KMS-11 (cell line): ENCODE measurements around the gene CDH15.

Source experiments
- H2AFZ ChIP-seq: fragments of 200-600 bp; sonication (generic); 2 replicates; pipeline ENCODE4 v1.6.1; 2016; ENCODE audit warnings: antibody characterized with exemption, mixed run types, low read depth
- H3K27ac ChIP-seq: fragments of 200-600 bp; sonication (generic); 2 replicates; pipeline ENCODE4 v1.6.1; 2016; ENCODE audit warnings: mild to moderate bottlenecking, mixed run types
- H3K27me3 ChIP-seq: fragments of 200-600 bp; sonication (generic); 2 replicates; pipeline ENCODE4 v1.6.1; 2017; ENCODE audit warnings: mild to moderate bottlenecking, low read depth, mixed run types, moderate library complexity; ENCODE audit not compliant: insufficient read depth
- H3K36me3 ChIP-seq: fragments of 200-600 bp; sonication (generic); 2 replicates; pipeline ENCODE4 v1.6.1; 2017; ENCODE audit warnings: mild to moderate bottlenecking, mixed run types; ENCODE audit not compliant: insufficient read depth
- H3K4me1 ChIP-seq: fragments of 200-600 bp; sonication (generic); 2 replicates; pipeline ENCODE4 v1.6.1; 2016; ENCODE audit warnings: mild to moderate bottlenecking, low read depth, mixed run types; ENCODE audit not compliant: poor library complexity, severe bottlenecking
- H3K4me2 ChIP-seq: fragments of 200-600 bp; sonication (generic); 2 replicates; pipeline ENCODE4 v1.7.0; 2016; ENCODE audit warnings: mild to moderate bottlenecking, mixed run types
- H3K4me3 ChIP-seq: fragments of 200-600 bp; sonication (generic); IDR thresholded peaks from 2 replicates; pipeline ENCODE4 v1.6.1; 2017; ENCODE audit warnings: low read depth, low read length, mixed read lengths; ENCODE audit not compliant: insufficient read depth
- H3K79me2 ChIP-seq: fragments of 200-600 bp; sonication (generic); 2 replicates; pipeline ENCODE4 v1.6.1; 2016; ENCODE audit warnings: low read depth, mixed run types; ENCODE audit not compliant: insufficient read depth
- H3K9ac ChIP-seq: fragments of 200-600 bp; sonication (generic); 2 replicates; pipeline ENCODE4 v1.6.1; 2016; ENCODE audit warnings: mild to moderate bottlenecking, mixed run types
- H4K20me1 ChIP-seq: fragments of 200-600 bp; sonication (generic); 2 replicates; pipeline ENCODE4 v1.6.1; 2016; ENCODE audit warnings: mild to moderate bottlenecking, mixed run types; ENCODE audit not compliant: insufficient read depth
- TF ChIP-seq, protein P1 (sequence below): fragments of 200-600 bp; sonication (generic); conservative IDR thresholded peaks from 2 replicates; pipeline ENCODE4 v1.6.1; 2017; ENCODE audit warnings: low read depth, mild to moderate bottlenecking, antibody characterized with exemption, low read length, moderate library complexity, mixed read lengths

Gene CDH15

DNA sequence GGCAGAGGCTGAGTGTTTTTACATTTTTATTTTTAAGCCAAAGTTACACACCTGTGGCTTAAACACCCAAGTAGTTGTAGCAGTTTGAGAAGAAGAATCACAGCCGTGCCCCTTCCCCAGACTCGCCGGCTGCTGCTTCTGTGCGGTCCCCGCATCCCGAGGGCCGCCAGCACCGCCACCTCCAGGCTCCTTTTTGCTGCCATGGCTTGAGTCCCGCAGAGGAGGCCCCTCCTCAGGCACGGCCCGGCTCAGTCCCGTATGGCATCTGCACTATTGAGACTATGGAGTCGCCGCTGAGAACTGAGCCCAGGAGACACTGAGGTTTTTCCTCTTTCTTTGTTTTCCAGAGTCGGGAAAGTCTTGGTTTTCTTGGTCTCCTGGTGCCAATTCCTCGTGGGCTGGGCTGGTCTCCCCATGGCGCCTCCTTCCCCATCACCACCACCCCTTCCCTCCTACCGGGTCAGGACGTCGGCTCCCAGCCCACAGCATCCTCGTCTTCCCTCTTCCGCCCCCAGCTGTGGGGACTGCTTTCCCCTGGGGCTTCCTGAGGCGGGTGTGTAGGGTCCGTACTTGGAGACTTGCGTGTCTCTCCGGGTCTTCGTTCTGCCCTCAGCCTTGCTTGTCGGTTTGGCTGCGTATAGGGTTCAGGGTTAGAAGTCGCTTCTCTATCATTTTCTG lies 32.6 kb upstream of the CDH15 start:
- no peaks in the 10 kb centered on the region for H3K79me2 ChIP-seq
- H3K4me3 ChIP-seq = no peak overlapping the region
- H3K27ac ChIP-seq = no peak overlapping the region
- no peaks in the 10 kb centered on the region for H3K4me1 ChIP-seq
- no peak overlapping the region for H3K4me2 ChIP-seq
- no peaks in the 10 kb centered on the region for H4K20me1 ChIP-seq
- H3K9ac ChIP-seq = no peak overlapping the region
- H3K27me3 ChIP-seq = no peaks in the 10 kb centered on the region
- TF ChIP-seq, protein P1, sequence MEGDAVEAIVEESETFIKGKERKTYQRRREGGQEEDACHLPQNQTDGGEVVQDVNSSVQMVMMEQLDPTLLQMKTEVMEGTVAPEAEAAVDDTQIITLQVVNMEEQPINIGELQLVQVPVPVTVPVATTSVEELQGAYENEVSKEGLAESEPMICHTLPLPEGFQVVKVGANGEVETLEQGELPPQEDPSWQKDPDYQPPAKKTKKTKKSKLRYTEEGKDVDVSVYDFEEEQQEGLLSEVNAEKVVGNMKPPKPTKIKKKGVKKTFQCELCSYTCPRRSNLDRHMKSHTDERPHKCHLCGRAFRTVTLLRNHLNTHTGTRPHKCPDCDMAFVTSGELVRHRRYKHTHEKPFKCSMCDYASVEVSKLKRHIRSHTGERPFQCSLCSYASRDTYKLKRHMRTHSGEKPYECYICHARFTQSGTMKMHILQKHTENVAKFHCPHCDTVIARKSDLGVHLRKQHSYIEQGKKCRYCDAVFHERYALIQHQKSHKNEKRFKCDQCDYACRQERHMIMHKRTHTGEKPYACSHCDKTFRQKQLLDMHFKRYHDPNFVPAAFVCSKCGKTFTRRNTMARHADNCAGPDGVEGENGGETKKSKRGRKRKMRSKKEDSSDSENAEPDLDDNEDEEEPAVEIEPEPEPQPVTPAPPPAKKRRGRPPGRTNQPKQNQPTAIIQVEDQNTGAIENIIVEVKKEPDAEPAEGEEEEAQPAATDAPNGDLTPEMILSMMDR = no peak
- H2AFZ ChIP-seq = no peak overlapping the region
- H3K36me3 ChIP-seq = no peaks in the 10 kb centered on the region

DNA sequence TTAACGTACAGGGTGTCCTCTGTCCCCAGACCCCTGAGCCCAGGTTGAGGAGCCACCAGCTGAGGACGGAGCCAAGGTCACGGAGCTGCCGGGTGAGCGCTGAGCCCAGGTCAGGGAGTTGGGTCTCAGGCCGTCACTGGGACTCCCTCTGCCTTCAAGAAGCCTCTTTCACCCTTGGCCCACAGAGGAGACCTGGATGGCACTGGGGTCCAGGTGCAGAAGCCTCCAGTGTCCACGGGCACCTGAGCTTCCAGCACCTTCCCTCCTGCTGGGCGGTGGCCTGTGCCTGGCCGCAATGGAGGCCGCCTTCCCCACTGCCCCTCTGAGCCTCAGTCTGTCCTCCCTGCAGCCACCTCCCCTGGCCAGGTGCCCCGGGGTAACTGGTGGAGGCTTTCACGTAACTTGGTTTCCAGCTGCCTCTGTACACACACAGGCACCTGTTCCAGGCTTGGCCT lies 31.6 kb upstream of the CDH15 start:
- Histone ChIP-seq H3K36me3 (no peaks in the 10 kb centered on the region), H4K20me1 (no peaks in the 10 kb centered on the region), H3K79me2 (no peaks in the 10 kb centered on the region), H3K4me2 (no peak overlapping the region), H2AFZ (no peak overlapping the region), H3K4me1 (no peaks in the 10 kb centered on the region), H3K27me3 (no peaks in the 10 kb centered on the region), H3K9ac (no peak overlapping the region), H3K4me3 (no peak overlapping the region), H3K27ac (no peak overlapping the region)
- TF ChIP-seq, protein P1 = no peak

DNA sequence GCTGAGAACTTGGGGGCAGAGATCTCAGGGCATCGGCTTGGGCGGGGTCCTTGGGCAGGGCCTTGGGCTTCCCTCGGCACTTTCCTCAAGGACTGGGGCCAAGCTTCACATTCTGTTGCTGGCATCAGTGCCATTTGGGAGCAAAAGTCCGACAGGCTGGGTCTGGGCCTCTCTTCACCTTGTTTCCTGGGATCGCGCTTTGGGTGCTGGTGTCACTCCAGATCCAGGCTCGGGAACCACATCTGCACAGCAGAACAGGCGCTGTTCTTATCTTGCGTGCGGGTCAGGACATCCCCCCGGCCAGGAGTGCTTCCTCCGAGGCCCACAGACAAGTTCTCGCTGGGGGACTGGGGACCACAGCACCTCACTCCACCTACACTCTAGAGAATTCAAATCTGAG lies 31.1 kb upstream of the CDH15 start:
- Histone ChIP-seq H3K79me2 (no peaks in the 10 kb centered on the region), H3K4me1 (no peaks in the 10 kb centered on the region), H2AFZ (no peak overlapping the region), H3K27ac (no peak overlapping the region), H3K4me3 (no peak overlapping the region), H4K20me1 (no peaks in the 10 kb centered on the region), H3K36me3 (no peaks in the 10 kb centered on the region), H3K4me2 (no peak overlapping the region), H3K27me3 (no peaks in the 10 kb centered on the region), H3K9ac (no peak overlapping the region)
- TF ChIP-seq, protein P1 = no peak

DNA sequence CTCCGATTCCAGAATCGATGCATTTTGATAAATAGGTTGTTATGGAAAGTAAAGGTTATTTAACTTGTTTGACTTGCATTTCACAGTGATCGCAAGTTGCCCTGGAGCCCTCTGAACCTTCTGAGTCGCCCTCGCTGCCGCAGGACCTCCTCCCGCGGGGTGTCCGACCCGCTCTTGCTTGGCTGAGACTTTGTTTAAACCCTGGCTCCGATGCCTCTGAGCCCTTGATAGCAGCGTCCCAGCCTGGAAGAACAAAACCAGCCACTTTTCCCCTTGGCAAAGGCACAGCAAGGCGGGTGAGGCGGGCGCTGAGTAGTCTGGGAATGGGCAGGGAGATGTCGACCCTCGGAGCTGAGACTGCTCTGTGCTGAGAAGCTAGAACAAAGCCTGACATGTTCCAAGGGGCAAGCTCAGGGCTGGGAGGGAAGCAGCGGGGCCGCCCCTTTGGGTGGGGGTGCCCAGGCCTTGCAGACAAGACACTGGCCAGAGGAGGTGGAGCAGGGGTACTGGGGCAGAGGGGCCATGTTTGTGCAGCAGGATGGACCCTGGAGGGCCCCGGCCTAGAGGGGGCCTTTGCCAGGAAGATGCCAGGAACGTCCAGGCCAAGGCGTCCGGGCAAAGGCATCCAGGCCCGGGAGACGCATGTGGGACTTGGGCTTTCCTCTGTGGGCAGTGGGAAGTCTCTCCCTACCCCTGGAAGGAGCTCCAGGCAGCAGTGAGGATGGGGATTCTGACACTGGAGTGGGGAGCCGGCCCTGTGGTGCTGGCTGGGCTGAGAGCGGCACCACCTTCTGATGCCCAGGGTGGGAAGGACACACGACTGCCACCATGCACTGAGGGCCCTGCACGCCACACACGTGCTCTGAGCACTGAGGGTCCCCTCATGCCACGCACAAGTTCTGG lies 30.3 kb upstream of the CDH15 start:
- Histone ChIP-seq H3K27me3 (no peaks in the 10 kb centered on the region), H2AFZ (no peak overlapping the region), H3K9ac (no peak overlapping the region), H4K20me1 (no peaks in the 10 kb centered on the region), H3K27ac (no peak overlapping the region), H3K4me3 (no peak overlapping the region), H3K79me2 (no peaks in the 10 kb centered on the region), H3K4me2 (no peak overlapping the region), H3K4me1 (no peaks in the 10 kb centered on the region), H3K36me3 (no peaks in the 10 kb centered on the region)
- TF ChIP-seq, protein P1 = no peak
